Neural crest cell (in vitro differentiated cells): ENCODE measurements around the gene C11orf71. TPM values are rescaled to one million over a fixed set of nuclear protein-coding genes. Genes with fewer than 3 reads are reported as not detected.

Experiments
- DNase-seq: peaks from one replicate; pipeline ENCODE4 v3.0.0; 2021; ENCODE audit warnings: low read depth, mixed read lengths, low spot score
- H3K27ac Mint-ChIP-seq: one replicate; pipeline ENCODE4 v1.8.0; 2021; ENCODE audit warnings: mild to moderate bottlenecking, mixed read lengths; ENCODE audit not compliant: unreplicated experiment
- H3K27me3 Mint-ChIP-seq: 2 replicates; pipeline ENCODE4 v1.8.0; 2021; ENCODE audit warnings: low read depth, mild to moderate bottlenecking, mixed read lengths
- H3K36me3 Mint-ChIP-seq: 2 replicates; pipeline ENCODE4 v1.8.0; 2021; ENCODE audit warnings: low read depth, mild to moderate bottlenecking, mixed read lengths
- H3K4me1 Mint-ChIP-seq: 2 replicates; pipeline ENCODE4 v1.8.0; 2021; ENCODE audit warnings: mixed read lengths
- H3K4me3 Mint-ChIP-seq: one replicate; pipeline ENCODE4 v1.8.0; 2021; ENCODE audit warnings: mild to moderate bottlenecking, mixed read lengths
- H3K9me3 Mint-ChIP-seq: 2 replicates; pipeline ENCODE4 v1.8.0; 2021; ENCODE audit warnings: mixed read lengths
- CTCF ChIP-seq: fragments of 200-600 bp; sonication (generic); conservative IDR thresholded peaks from 2 replicates; pipeline ENCODE4 v1.5.0; 2021; ENCODE audit warnings: antibody characterized with exemption, mild to moderate bottlenecking
- total RNA-seq: library from RNA; stranded (reverse); gene quantifications from 2 replicates; pipeline ENCODE4 v1.2.1, GENCODE V29; 2021

The C11orf71 gene
- total RNA-seq, 1 donor from 2014 or later = 7.4 TPM

- Mint-ChIP-seq H3K9me3 (no peaks in the 10 kb centered on the region), H3K27ac (no peak overlapping the region), H3K36me3 (peaks cover 9% of the 10 kb centered on the region), H3K4me1 (peaks cover 29% of the 10 kb centered on the region), H3K27me3 (no peaks in the 10 kb centered on the region), H3K4me3 (no peak overlapping the region)
- no peak for DNase-seq
- TF ChIP-seq CTCF = no peak
These were observed 42.2 kb upstream of the C11orf71 start for GRCh38 chr11:114442536-114442935.

GRCh38 chr11:114441921-114442320 lies 41.6 kb upstream of the C11orf71 start:
- no peaks in the 10 kb centered on the region for H3K27me3 Mint-ChIP-seq
- TF ChIP-seq CTCF = no peak
- H3K36me3 Mint-ChIP-seq = peaks cover 6% of the 10 kb centered on the region
- peaks cover 29% of the 10 kb centered on the region for H3K4me1 Mint-ChIP-seq
- no peak overlapping the region for H3K27ac Mint-ChIP-seq
- DNase-seq = no peak
- H3K4me3 Mint-ChIP-seq = peak overlapping the region; percentile 79
- H3K9me3 Mint-ChIP-seq = no peaks in the 10 kb centered on the region

- DNase-seq = no peak
- peaks cover 29% of the 10 kb centered on the region for H3K4me1 Mint-ChIP-seq
- peaks cover under 1% of the 10 kb centered on the region for H3K36me3 Mint-ChIP-seq
- peak overlapping the region; percentile 79 for H3K4me3 Mint-ChIP-seq
- no peaks in the 10 kb centered on the region for H3K27me3 Mint-ChIP-seq
- no peak overlapping the region for H3K27ac Mint-ChIP-seq
- H3K9me3 Mint-ChIP-seq = no peaks in the 10 kb centered on the region
- no peak for TF ChIP-seq CTCF
These were observed 40.9 kb upstream of the C11orf71 start for GRCh38 chr11:114440971-114441763.

- Mint-ChIP-seq H3K4me3 (peak overlapping the region; percentile 98), H3K27ac (peak overlapping the region; percentile 92), H3K4me1 (peaks cover 29% of the 10 kb centered on the region), H3K9me3 (no peaks in the 10 kb centered on the region), H3K36me3 (no peaks in the 10 kb centered on the region), H3K27me3 (no peaks in the 10 kb centered on the region)
- no peak for DNase-seq
- TF ChIP-seq CTCF = no peak
These were observed 40.0 kb upstream of the C11orf71 start for GRCh38 chr11:114440121-114440860.

GRCh38 chr11:114439229-114440120 lies 39.2 kb upstream of the C11orf71 start, which contains the start of gene REXO2:
REXO2 (plus strand) TSS chr11:114439467; CDS start chr11:114439529, 62 bp downstream.
- Mint-ChIP-seq H3K4me1 (peaks cover 29% of the 10 kb centered on the region), H3K4me3 (peak within 1 kb of the TSS; percentile 98), H3K36me3 (no peaks in the 10 kb centered on the region), H3K9me3 (no peaks in the 10 kb centered on the region), H3K27ac (peak within 1 kb of the TSS; percentile 92), H3K27me3 (no peaks in the 10 kb centered on the region)
- DNase-seq = peak; percentile 83
- TF ChIP-seq CTCF = peak; percentile 55
